ENCODE data around the gene CLEC16A. TPM values are rescaled to one million over a fixed set of nuclear protein-coding genes. Genes with fewer than 3 reads are reported as not detected.
A peak's percentile ranks its signal among the peaks of the same experiment; 100 is the strongest.

CLEC16A gene
- total and polyA plus RNA-seq, 9 of the 15 experiments (the other 6 are each of a cell fraction or from before 2014, with no cell fraction given): 1.00 to 22.3 (median 10.0) TPM

- TF ChIP-seq PATZ1 (CRISPR knock-in tag; IDR thresholded peaks at IDR 0.05; ENCODE audit: borderline replicate concordance): no peak
Observed at GRCh38 chr16:11203111-11203623, 258.8 kb downstream of the CLEC16A start (continued).

GRCh38 chr16:11204513-11205047 is 260.2 kb downstream of the CLEC16A start:
- Histone ChIP-seq H3K4me3 (no peak overlapping the region), H3K27me3 (ENCODE audit: control insufficient read depth in 2 of 2, insufficient read depth in 2 of 2, low read length in 2 of 2) (no peaks in the 10 kb centered on the region), H3K4me2 (ENCODE audit: insufficient read depth, low read length) (no peak overlapping the region), H2AFZ (ENCODE audit: low read depth, low read length) (no peak overlapping the region), H3K9ac (ENCODE audit: insufficient read depth in 1 of 2, low read depth in 2 of 2, low read length in 2 of 2) (no peak overlapping the region), H3K36me3 (ENCODE audit: control insufficient read depth, insufficient read depth, low read length) (no peaks in the 10 kb centered on the region), H3K4me1 (replicated peaks in 1 of 2; ENCODE audit: control insufficient read depth in 2 of 2, insufficient read depth in 2 of 2, low read length in 2 of 2) (peaks cover 29 to 43% of the 10 kb centered on the region in 2 experiments), H3K9me1 (ENCODE audit: control insufficient read depth, insufficient read depth, low read length) (no peaks in the 10 kb centered on the region), H3K79me2 (ENCODE audit: control insufficient read depth, insufficient read depth, low read length) (no peaks in the 10 kb centered on the region), H3K27ac (ENCODE audit: extremely low read depth, low read depth, low read length) (no peak overlapping the region), H4K20me1 (replicated peaks; ENCODE audit: control insufficient read depth, insufficient read depth, low read length) (no peaks in the 10 kb centered on the region), H3K9me3 (replicated peaks; ENCODE audit: control insufficient read depth, insufficient read depth, low read depth, low read length) (peaks cover 13% of the 10 kb centered on the region)
- CTCF ChIA-PET (ENCODE audit: low intra/inter-chr PET ratio): no interaction called here
- intact Hi-C loops (cut with micrococcal nuclease): loop anchor here (5.0 to 10.0 kb wide), 2 partner anchors 50 to 77 kb away; partner anchors contain the start of gene SOCS1
- TF ChIP-seq ZNF766 (CRISPR knock-in tag; conservative IDR thresholded peaks at IDR 0.05) (no peak), ZFP36 (IDR thresholded peaks at IDR 0.05; ENCODE audit: low read depth, low read length, partially characterized antibody) (peak; percentile 89), HMGN3 (IDR thresholded peaks at IDR 0.05; ENCODE audit: borderline replicate concordance, extremely low read depth, insufficient read length, low read depth, low read length) (no peak), ZBTB26 (CRISPR knock-in tag; IDR thresholded peaks at IDR 0.05) (no peak)
- ATAC-seq: no peak
- in situ Hi-C loops (cut with MboI): no loop called here
- FAIRE-seq: no peak
- POLR2A ChIA-PET: interaction anchor here (1.0 to 1.1 kb wide), 2 partner anchors 13 to 143 kb away, joined by 3 to 9 read pairs; no protein-coding TSS in a partner anchor
- BruUV-seq (replicated peaks): no TSS peak
- DNase-seq (ENCODE audit: extremely low read depth in 1 of 4, low spot score in 3 of 4): peak in 2 of 4 experiments; percentile 32 to 34
- 20% methylated on average over 4 of the region's 4 CpGs for WGBS (ENCODE audit: insufficient coverage, low coverage, missing lambda C conversion rate)

Measured in K562 (cell line).